Suprapubic skin (tissue), 3 donors: ENCODE results near the gene ALDH3B1.
"Not testable (repeated sequence)": the region's sequence is repeated elsewhere in the genome, so short reads cannot be mapped to it uniquely, and the experiment has no call there.

Source experiments
- POLR2AphosphoS5 ChIP-seq, 3 donors: sonication (generic); formaldehyde crosslinking; IDR thresholded peaks; one replicate each; pipeline ENCODE4 v1.6.1; 2017; ENCODE audit warnings: antibody characterized with exemption in 3 of 3
- TF ChIP-seq, protein P1 (sequence below), 2 donors: fragments of 200-600 bp in 1 of 2; fragments of 450-650 bp in 1 of 2; sonication (generic) in 1 of 2; IDR thresholded peaks; one replicate each; pipeline ENCODE4 v1.5.1; 2016 to 2019; ENCODE audit warnings: antibody characterized with exemption in 2 of 2, mild to moderate bottlenecking in 1 of 2, moderate library complexity in 1 of 2

DNA sequence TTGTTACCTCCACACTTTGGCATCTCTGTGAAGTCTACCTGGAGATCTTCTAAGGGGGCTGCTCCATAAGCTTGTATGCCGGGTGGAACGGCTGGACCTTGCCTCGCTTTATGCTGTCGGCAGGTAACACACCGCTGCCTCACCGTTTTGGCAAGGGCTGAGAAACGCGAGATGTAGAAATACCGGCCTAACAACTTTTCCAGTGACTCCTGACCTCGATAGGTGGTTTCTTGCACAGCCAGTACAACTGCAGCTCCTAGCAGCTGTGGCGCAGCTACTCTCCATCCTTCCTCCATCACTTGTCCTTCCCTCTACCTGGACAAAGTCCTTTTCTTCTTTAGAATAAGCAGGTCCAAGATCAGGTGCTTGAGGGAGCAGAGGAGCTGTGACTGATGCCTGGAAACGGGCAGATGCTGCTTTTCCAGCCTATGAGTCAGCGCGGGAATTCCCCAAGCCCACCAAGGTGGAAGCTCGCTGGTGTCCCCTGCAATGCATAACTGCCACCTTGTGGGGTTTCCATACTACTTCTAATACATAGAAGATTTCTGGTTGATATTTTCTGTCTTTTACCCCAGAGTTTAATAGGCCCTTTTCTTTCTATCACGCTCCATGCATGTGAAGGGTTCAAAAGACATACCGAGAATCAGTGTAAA, 31.2 kb upstream of the ALDH3B1 start:
- TF ChIP-seq POLR2AphosphoS5 (IDR thresholded peaks at IDR 0.05) = not testable (repeated sequence)
- TF ChIP-seq, protein P1, sequence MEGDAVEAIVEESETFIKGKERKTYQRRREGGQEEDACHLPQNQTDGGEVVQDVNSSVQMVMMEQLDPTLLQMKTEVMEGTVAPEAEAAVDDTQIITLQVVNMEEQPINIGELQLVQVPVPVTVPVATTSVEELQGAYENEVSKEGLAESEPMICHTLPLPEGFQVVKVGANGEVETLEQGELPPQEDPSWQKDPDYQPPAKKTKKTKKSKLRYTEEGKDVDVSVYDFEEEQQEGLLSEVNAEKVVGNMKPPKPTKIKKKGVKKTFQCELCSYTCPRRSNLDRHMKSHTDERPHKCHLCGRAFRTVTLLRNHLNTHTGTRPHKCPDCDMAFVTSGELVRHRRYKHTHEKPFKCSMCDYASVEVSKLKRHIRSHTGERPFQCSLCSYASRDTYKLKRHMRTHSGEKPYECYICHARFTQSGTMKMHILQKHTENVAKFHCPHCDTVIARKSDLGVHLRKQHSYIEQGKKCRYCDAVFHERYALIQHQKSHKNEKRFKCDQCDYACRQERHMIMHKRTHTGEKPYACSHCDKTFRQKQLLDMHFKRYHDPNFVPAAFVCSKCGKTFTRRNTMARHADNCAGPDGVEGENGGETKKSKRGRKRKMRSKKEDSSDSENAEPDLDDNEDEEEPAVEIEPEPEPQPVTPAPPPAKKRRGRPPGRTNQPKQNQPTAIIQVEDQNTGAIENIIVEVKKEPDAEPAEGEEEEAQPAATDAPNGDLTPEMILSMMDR (IDR thresholded peaks at IDR 0.05) = not testable (repeated sequence)
